Endothelial cell (in vitro differentiated cells): ENCODE data around the gene MAPKAPK5. TPM values are rescaled to one million over a fixed set of nuclear protein-coding genes. Genes with fewer than 3 reads are reported as not detected.
"Not testable (repeated sequence)": the region's sequence is repeated elsewhere in the genome, so short reads cannot be mapped to it uniquely, and the experiment has no call there.

Experiments
- DNase-seq: peaks from one replicate; pipeline ENCODE4 v3.0.0; 2021; ENCODE audit warnings: low spot score
- H3K27ac Mint-ChIP-seq: one replicate; pipeline ENCODE4 v1.8.0; 2021; ENCODE audit warnings: mixed read lengths, inconsistent platforms; ENCODE audit not compliant: unreplicated experiment
- H3K27me3 Mint-ChIP-seq: one replicate; pipeline ENCODE4 v1.8.0; 2021; ENCODE audit warnings: mild to moderate bottlenecking, moderate library complexity, mixed read lengths, inconsistent platforms; ENCODE audit not compliant: unreplicated experiment
- H3K36me3 Mint-ChIP-seq: one replicate; pipeline ENCODE4 v1.8.0; 2021; ENCODE audit warnings: mild to moderate bottlenecking, low read depth, mixed read lengths, inconsistent platforms; ENCODE audit not compliant: unreplicated experiment
- H3K4me1 Mint-ChIP-seq: one replicate; pipeline ENCODE4 v1.8.0; 2021; ENCODE audit warnings: mild to moderate bottlenecking, mixed read lengths, inconsistent platforms; ENCODE audit not compliant: unreplicated experiment
- H3K4me3 Mint-ChIP-seq: one replicate; pipeline ENCODE4 v1.8.0; 2021; ENCODE audit warnings: mild to moderate bottlenecking, mixed read lengths, inconsistent platforms; ENCODE audit not compliant: unreplicated experiment
- H3K9me3 Mint-ChIP-seq: one replicate; pipeline ENCODE4 v1.8.0; 2021; ENCODE audit warnings: mixed read lengths, inconsistent platforms; ENCODE audit not compliant: unreplicated experiment
- CTCF ChIP-seq: fragments of 200-600 bp; sonication (generic); IDR thresholded peaks from one replicate; pipeline ENCODE4 v1.5.0; 2021; ENCODE audit warnings: antibody characterized with exemption; ENCODE audit not compliant: unreplicated experiment
- total RNA-seq: library from RNA; stranded (reverse); fragmentation: NEBNext Ultra II Directional; extraction: Animal tissue kit (Norgen Biotek cat#: 25700); gene quantifications from one replicate; pipeline ENCODE4 v1.2.1, GENCODE V29; 2021; ENCODE audit not compliant: unreplicated experiment

MAPKAPK5 gene
- total RNA-seq, 1 donor from 2014 or later = 48.8 TPM

GRCh38 chr12:111824312-111824711 lies 17.7 kb upstream of the MAPKAPK5 start:
- TF ChIP-seq CTCF = peak; percentile 37
- H3K36me3 Mint-ChIP-seq, H3K27me3 Mint-ChIP-seq, H3K9me3 Mint-ChIP-seq, H3K27ac Mint-ChIP-seq, H3K4me1 Mint-ChIP-seq, H3K4me3 Mint-ChIP-seq: not testable (repeated sequence)
- DNase-seq = peak; percentile 8

- Mint-ChIP-seq H3K4me1 (peaks cover 9% of the 10 kb centered on the region), H3K36me3 (no peaks in the 10 kb centered on the region), H3K27ac (no peak overlapping the region), H3K9me3 (no peaks in the 10 kb centered on the region), H3K4me3 (no peak overlapping the region), H3K27me3 (no peaks in the 10 kb centered on the region)
- no peak for TF ChIP-seq CTCF
- DNase-seq = no peak
Measured at GRCh38 chr12:111825509-111825908, 16.5 kb upstream of the MAPKAPK5 start.

- Mint-ChIP-seq H3K4me1 (peaks cover 9% of the 10 kb centered on the region), H3K27me3 (no peaks in the 10 kb centered on the region), H3K36me3 (no peaks in the 10 kb centered on the region), H3K27ac (no peak overlapping the region), H3K4me3 (no peak overlapping the region), H3K9me3 (no peaks in the 10 kb centered on the region)
- no peak for TF ChIP-seq CTCF
- no peak for DNase-seq
Measured at GRCh38 chr12:111826316-111826715, 15.7 kb upstream of the MAPKAPK5 start.

GRCh38 chr12:111826992-111827391 lies 15.0 kb upstream of the MAPKAPK5 start:
- Mint-ChIP-seq H3K9me3 (no peaks in the 10 kb centered on the region), H3K36me3 (no peaks in the 10 kb centered on the region), H3K4me1 (peaks cover 6% of the 10 kb centered on the region), H3K4me3 (no peak overlapping the region), H3K27me3 (no peaks in the 10 kb centered on the region), H3K27ac (no peak overlapping the region)
- no peak for DNase-seq
- TF ChIP-seq CTCF = no peak

GRCh38 chr12:111827907-111828306 lies 14.1 kb upstream of the MAPKAPK5 start:
- Mint-ChIP-seq H3K36me3 (no peaks in the 10 kb centered on the region), H3K27ac (no peak overlapping the region), H3K4me3 (no peak overlapping the region), H3K4me1 (peaks cover 4% of the 10 kb centered on the region), H3K27me3 (no peaks in the 10 kb centered on the region), H3K9me3 (no peaks in the 10 kb centered on the region)
- no peak for DNase-seq
- no peak for TF ChIP-seq CTCF
